Measurements from ENCODE around the gene ZBTB7C.

The ZBTB7C gene

GRCh38 chr18:48453330-48454066 is 44.3 kb upstream of the ZBTB7C start:
- TF ChIP-seq SIN3A (IDR thresholded peaks at IDR 0.05; ENCODE audit: borderline replicate concordance, insufficient read depth, low read length): no peak
- no peak for TF ChIP-seq REST (IDR thresholded peaks at IDR 0.05; ENCODE audit: insufficient read depth in 1 of 2, low read depth in 2 of 2, low read length in 2 of 2)
- TF ChIP-seq FOXP2 (optimal IDR thresholded peaks at IDR 0.05; ENCODE audit: borderline replicate concordance, extremely low read depth, extremely low read length, insufficient read depth): no peak
- no peak for TF ChIP-seq POLR2AphosphoS5 (IDR thresholded peaks at IDR 0.05; ENCODE audit: low read depth, low read length)
- no peak for TF ChIP-seq TAF1 (IDR thresholded peaks at IDR 0.05; ENCODE audit: borderline replicate concordance, insufficient read depth, low read length)

- TF ChIP-seq POLR2AphosphoS5 (IDR thresholded peaks at IDR 0.05; ENCODE audit: low read depth, low read length) (no peak), SIN3A (IDR thresholded peaks at IDR 0.05; ENCODE audit: borderline replicate concordance, insufficient read depth, low read length) (no peak), FOXP2 (optimal IDR thresholded peaks at IDR 0.05; ENCODE audit: borderline replicate concordance, extremely low read depth, extremely low read length, insufficient read depth) (no peak), REST (IDR thresholded peaks at IDR 0.05; ENCODE audit: insufficient read depth in 1 of 2, low read depth in 2 of 2, low read length in 2 of 2) (no peak), TAF1 (IDR thresholded peaks at IDR 0.05; ENCODE audit: borderline replicate concordance, insufficient read depth, low read length) (no peak)
These were observed 43.7 kb upstream of the ZBTB7C start for GRCh38 chr18:48452861-48453323.

- no peak for TF ChIP-seq FOXP2 (optimal IDR thresholded peaks at IDR 0.05; ENCODE audit: borderline replicate concordance, extremely low read depth, extremely low read length, insufficient read depth)
- no peak for TF ChIP-seq POLR2AphosphoS5 (IDR thresholded peaks at IDR 0.05; ENCODE audit: low read depth, low read length)
- no peak for TF ChIP-seq REST (IDR thresholded peaks at IDR 0.05; ENCODE audit: insufficient read depth in 1 of 2, low read depth in 2 of 2, low read length in 2 of 2)
- TF ChIP-seq SIN3A (IDR thresholded peaks at IDR 0.05; ENCODE audit: borderline replicate concordance, insufficient read depth, low read length): no peak
- TF ChIP-seq TAF1 (IDR thresholded peaks at IDR 0.05; ENCODE audit: borderline replicate concordance, insufficient read depth, low read length): no peak
These were observed 41.5 kb upstream of the ZBTB7C start for GRCh38 chr18:48450685-48451084.

- TF ChIP-seq TAF1 (IDR thresholded peaks at IDR 0.05; ENCODE audit: borderline replicate concordance, insufficient read depth, low read length): no peak
- no peak for TF ChIP-seq POLR2AphosphoS5 (IDR thresholded peaks at IDR 0.05; ENCODE audit: low read depth, low read length)
- TF ChIP-seq REST (IDR thresholded peaks at IDR 0.05; ENCODE audit: insufficient read depth in 1 of 2, low read depth in 2 of 2, low read length in 2 of 2): no peak
- TF ChIP-seq SIN3A (IDR thresholded peaks at IDR 0.05; ENCODE audit: borderline replicate concordance, insufficient read depth, low read length): no peak
- peak; percentile 60 for TF ChIP-seq FOXP2 (optimal IDR thresholded peaks at IDR 0.05; ENCODE audit: borderline replicate concordance, extremely low read depth, extremely low read length, insufficient read depth)
These were observed 37.5 kb upstream of the ZBTB7C start for GRCh38 chr18:48446582-48447225.
